Epithelial cell of proximal tubule (primary cell): ENCODE results near the gene RAB11FIP3. TPM values are rescaled to one million over a fixed set of nuclear protein-coding genes. Genes with fewer than 3 reads are reported as not detected.
"Not testable (repeated sequence)": the region's sequence is repeated elsewhere in the genome, so short reads cannot be mapped to it uniquely, and the experiment has no call there.

Source experiments
- DNase-seq: peaks from one replicate; pipeline ENCODE4 v3.0.0-alpha.2; 2011; ENCODE audit warnings: low read depth
- H3K4me3 ChIP-seq: 2 replicates; pipeline ENCODE4 v1.5.1; 2011; ENCODE audit warnings: low read depth, mild to moderate bottlenecking, low read length
- total RNA-seq: library from RNA; depleted of rRNA; stranded (reverse); fragments of >200 nt; gene quantifications from 2 replicates; pipeline ENCODE4 v1.2.3, GENCODE V29; 2015
- TF ChIP-seq, protein P1 (sequence below): conservative IDR thresholded peaks from 2 replicates; pipeline ENCODE4 v1.5.1; 2012; ENCODE audit warnings: low read depth, mild to moderate bottlenecking, low read length

The RAB11FIP3 gene
- total RNA-seq, 1 donor from 2014 or later: 29.1 TPM

DNA sequence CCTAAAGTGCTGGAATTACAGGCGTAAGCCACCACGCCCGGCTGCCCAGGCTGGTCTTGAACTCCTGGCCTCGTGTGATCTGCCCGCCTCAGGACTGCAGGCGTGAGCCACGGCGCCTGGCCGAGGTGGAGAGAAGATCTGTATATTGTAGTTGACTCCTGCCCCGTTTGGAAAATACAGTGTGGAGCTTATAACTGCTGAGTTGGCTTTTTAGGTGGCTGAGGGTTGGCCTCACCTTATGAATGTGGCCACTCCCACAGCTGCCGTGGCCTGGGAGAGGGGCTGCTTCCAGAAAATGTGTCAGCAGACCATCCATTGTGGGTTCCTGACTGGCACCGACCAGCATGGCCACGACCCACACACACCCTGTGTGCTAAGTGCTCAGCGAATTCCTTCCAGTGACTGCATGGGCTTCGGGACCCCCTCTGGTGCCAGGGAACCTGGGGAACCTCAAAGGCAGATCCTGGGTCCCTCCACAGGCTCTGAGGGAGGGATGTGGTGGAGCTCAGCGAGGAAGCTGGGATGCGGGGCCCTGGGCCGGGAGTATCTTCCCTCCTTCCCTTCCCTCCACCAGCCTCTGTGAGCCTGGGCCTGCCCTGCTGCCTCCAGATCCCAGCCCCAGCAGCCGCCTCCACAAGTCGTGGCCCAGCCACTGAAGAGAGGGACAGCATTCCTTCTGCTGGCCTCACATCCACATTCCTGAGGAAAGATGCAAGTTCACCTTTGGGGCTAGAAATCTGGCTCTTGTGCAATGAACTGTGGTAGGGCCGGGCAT lies 10.9 kb upstream of the RAB11FIP3 start:
- no peak for DNase-seq
- TF ChIP-seq, protein P1, sequence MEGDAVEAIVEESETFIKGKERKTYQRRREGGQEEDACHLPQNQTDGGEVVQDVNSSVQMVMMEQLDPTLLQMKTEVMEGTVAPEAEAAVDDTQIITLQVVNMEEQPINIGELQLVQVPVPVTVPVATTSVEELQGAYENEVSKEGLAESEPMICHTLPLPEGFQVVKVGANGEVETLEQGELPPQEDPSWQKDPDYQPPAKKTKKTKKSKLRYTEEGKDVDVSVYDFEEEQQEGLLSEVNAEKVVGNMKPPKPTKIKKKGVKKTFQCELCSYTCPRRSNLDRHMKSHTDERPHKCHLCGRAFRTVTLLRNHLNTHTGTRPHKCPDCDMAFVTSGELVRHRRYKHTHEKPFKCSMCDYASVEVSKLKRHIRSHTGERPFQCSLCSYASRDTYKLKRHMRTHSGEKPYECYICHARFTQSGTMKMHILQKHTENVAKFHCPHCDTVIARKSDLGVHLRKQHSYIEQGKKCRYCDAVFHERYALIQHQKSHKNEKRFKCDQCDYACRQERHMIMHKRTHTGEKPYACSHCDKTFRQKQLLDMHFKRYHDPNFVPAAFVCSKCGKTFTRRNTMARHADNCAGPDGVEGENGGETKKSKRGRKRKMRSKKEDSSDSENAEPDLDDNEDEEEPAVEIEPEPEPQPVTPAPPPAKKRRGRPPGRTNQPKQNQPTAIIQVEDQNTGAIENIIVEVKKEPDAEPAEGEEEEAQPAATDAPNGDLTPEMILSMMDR: no peak
- no peak overlapping the region for H3K4me3 ChIP-seq

- not testable (repeated sequence) for DNase-seq
These were observed 10.3 kb upstream of the RAB11FIP3 start for GRCh38 chr16:415170-415498.

DNA sequence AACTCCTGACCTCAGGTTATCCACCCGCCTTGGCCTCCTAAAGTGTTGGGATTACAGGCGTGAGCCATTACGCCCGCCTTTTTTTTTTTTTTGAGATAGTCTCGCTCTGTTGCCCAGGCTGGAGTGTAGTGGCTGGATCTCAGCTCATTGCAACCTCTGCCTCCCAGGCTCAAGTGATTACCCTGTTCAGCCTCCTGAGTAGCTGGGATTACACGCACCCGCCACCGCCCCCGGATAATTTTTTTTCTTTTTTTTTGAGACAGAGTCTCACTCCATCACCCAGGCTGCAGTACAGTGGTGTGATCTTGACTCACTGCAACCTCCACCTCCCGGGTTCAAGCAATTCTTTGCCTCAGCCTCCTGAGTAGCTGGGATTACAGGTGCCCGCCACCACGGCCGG lies 3.3 kb upstream of the RAB11FIP3 start:
- not testable (repeated sequence) for H3K4me3 ChIP-seq, DNase-seq

More at GRCh38 chr16:415170-415498, 10.3 kb upstream of the RAB11FIP3 start:
- not testable (repeated sequence) for H3K4me3 ChIP-seq

DNA sequence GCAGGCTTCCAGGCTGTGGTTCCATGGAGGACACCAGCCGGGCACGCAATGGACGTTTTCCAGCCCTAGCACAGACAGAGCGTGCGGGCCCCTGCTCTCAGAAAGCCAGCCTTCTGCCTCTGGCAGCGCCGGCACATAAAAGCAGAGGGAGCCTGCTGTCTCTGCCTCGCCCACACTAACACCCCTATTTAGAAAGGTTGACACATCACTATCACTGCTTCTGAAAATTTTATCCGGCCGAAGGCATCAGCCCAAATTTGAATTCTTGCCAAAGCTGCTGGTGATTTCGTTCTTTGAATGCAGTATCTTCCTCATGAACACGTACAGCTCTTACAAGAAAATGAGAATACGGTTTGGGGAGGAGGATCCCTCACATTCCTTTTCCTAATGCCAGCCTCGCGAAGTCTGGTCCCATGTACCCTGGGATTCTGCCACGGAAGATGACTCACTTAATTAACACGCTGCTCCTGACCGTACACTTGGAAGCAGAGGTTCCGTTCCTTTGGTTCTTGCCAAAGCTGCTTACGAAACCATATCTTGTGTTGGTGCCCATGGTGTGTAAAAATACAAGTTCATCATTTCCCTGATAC lies 1.3 kb upstream of the RAB11FIP3 start:
- peak overlapping the region; percentile 90 for H3K4me3 ChIP-seq
- peak; percentile 88 for DNase-seq
- TF ChIP-seq, protein P1: no peak

GRCh38 chr16:424623-425081 lies 797 bp upstream of the RAB11FIP3 start:
- TF ChIP-seq, protein P1: no peak
- no peak for DNase-seq
- H3K4me3 ChIP-seq: peak overlapping the region; percentile 90

DNA sequence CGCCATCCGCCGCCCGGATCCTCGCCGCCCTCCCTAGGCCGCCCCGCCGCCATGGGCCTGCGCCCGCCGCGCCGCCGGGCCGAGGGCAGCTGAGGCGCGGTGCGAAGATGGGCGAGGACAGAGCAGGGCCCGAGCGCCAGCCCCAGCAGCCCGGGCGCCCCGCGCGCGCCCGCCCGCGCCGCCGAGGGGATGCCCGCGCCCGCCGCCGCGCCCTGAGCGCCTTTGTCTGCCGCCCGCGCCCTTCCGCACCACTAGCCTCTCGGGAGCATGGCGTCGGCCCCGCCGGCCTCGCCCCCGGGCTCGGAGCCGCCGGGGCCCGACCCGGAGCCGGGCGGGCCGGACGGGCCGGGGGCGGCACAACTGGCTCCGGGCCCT lies 278 bp downstream of the RAB11FIP3 start:
- TF ChIP-seq, protein P1: no peak
- peak overlapping the region; percentile 90 for H3K4me3 ChIP-seq
- no peak for DNase-seq

GRCh38 chr16:426115-426905 lies 861 bp downstream of the RAB11FIP3 start:
- peak overlapping the region; percentile 90 for H3K4me3 ChIP-seq
- no peak for DNase-seq
- TF ChIP-seq, protein P1: no peak
